Kidney (tissue), 14 donors: ENCODE results near the gene RNU6-8. TPM values are rescaled to one million over a fixed set of nuclear protein-coding genes. Genes with fewer than 3 reads are reported as not detected.

ENCODE experiments used
- DNase-seq, 5 donors: peaks; one replicate each; pipeline ENCODE4 v3.0.0-alpha.2; 2013 to 2020
- FAIRE-seq: peaks from 2 replicates; lab custom pipeline; 2012; peaks lifted over from hg19 to GRCh38; lab: Jason Lieb, UNC
- H3K27ac ChIP-seq, 2 donors: one replicate each; pipeline ENCODE4 v1.7.0; 2013; ENCODE audit warnings: low read depth in 2 of 2, low read length in 2 of 2, inconsistent platforms in 1 of 2
- H3K27me3 ChIP-seq: one replicate; pipeline ENCODE4 v1.7.1; 2013; ENCODE audit warnings: low read length, inconsistent platforms; ENCODE audit not compliant: control insufficient read depth, insufficient read depth
- H3K36me3 ChIP-seq, 3 donors: one replicate each; pipeline versions ENCODE4 v1.7.0 to v1.7.1; 2013; ENCODE audit warnings: low read length in 3 of 3, control low read depth in 1 of 3, inconsistent platforms in 1 of 3; ENCODE audit not compliant: insufficient read depth in 3 of 3, control insufficient read depth in 2 of 3
- H3K4me1 ChIP-seq, 3 donors: one replicate each; pipeline versions ENCODE4 v1.7.0 to v1.7.1; 2013; ENCODE audit warnings: low read length in 3 of 3, inconsistent platforms in 1 of 3, low read depth in 1 of 3; ENCODE audit not compliant: control insufficient read depth in 2 of 3, insufficient read depth in 2 of 3
- H3K4me3 ChIP-seq, 3 donors: one replicate each; pipeline versions ENCODE4 v1.7.0 to v1.8.1; 2013; ENCODE audit warnings: low read length in 3 of 3, control low read depth in 1 of 3, inconsistent platforms in 1 of 3
- H3K9ac ChIP-seq, 3 donors: one replicate each; pipeline versions ENCODE4 v1.7.0 to v1.7.1; 2013; ENCODE audit warnings: low read length in 3 of 3, control low read depth in 1 of 3, inconsistent platforms in 1 of 3
- H3K9me3 ChIP-seq, 3 donors: one replicate each; pipeline versions ENCODE4 v1.7.0 to v1.7.1; 2013; ENCODE audit warnings: low read length in 3 of 3, control low read depth in 1 of 3, inconsistent platforms in 1 of 3; ENCODE audit not compliant: control insufficient read depth in 2 of 3, insufficient read depth in 1 of 3
- CTCF ChIP-seq: IDR thresholded peaks from 3 replicates; pipeline ENCODE4 v1.5.1; 2012; ENCODE audit warnings: mild to moderate bottlenecking, moderate library complexity, borderline replicate concordance; ENCODE audit not compliant: insufficient read depth; ENCODE audit errors: extremely low read depth
- intact Hi-C: fragments of 100-400 bp; cut with DNase I; formaldehyde crosslinking; loops from one replicate; pipeline ENCODE4 v1.11.1; 2022
- polyA plus RNA-seq: library from polyadenylated mRNA; stranded (reverse); fragments of 350-450 nt; fragmentation: Illumina TruSeq; extraction: RNeasy Lipid Tissue Mini Kit (QIAGEN cat#74804); gene quantifications from one replicate; pipeline ENCODE4 v1.2.3, GENCODE V29; 2014; ENCODE audit warnings: low read depth, low replicate concordance; ENCODE audit not compliant: insufficient read depth
- total RNA-seq: library from RNA; stranded (reverse); fragmentation: NEBNext Ultra II Directional; extraction: Animal tissue kit (Norgen Biotek cat#: 25700); gene quantifications from one replicate; pipeline ENCODE4 v1.2.1, GENCODE V29; 2021
- donor health status: control.
- donor health status: control.
- donor health status: control.
- donor health status: control.
- donor health status: control.
- donor health status: DM: yes; HTN: yes; CAD: no.
- donor health status: Normal renal cell carcinoma (clear cell type).

RNU6-8 gene
- total and polyA plus RNA-seq, 2 donors from 2014 or later: not detected

GRCh38 chr14:32201816-32202490 is 1.1 kb downstream of the RNU6-8 start, which contains the start of gene RNU6-7:
Gene RNU6-7, plus strand, starts transcription at chr14:32202045.
- no peak for TF ChIP-seq CTCF
- Histone ChIP-seq H3K9me3 (no peaks in the 10 kb centered on the region), H3K27me3 (no peaks in the 10 kb centered on the region), H3K36me3 (no peaks in the 10 kb centered on the region), H3K4me1 (peaks cover 0 to 4% (median 0%) of the 10 kb centered on the region in 3 donors), H3K9ac (peak within 1 kb of the TSS; percentile 34 to 88 (median 78)), H3K27ac (peak within 1 kb of the TSS; percentile 76 to 92), H3K4me3 (peak within 1 kb of the TSS; percentile 75 to 92 (median 86))
- peak; percentile 74 to 84 (median 79) for DNase-seq
- intact Hi-C loops: no loop called here
- FAIRE-seq: no peak

DNA sequence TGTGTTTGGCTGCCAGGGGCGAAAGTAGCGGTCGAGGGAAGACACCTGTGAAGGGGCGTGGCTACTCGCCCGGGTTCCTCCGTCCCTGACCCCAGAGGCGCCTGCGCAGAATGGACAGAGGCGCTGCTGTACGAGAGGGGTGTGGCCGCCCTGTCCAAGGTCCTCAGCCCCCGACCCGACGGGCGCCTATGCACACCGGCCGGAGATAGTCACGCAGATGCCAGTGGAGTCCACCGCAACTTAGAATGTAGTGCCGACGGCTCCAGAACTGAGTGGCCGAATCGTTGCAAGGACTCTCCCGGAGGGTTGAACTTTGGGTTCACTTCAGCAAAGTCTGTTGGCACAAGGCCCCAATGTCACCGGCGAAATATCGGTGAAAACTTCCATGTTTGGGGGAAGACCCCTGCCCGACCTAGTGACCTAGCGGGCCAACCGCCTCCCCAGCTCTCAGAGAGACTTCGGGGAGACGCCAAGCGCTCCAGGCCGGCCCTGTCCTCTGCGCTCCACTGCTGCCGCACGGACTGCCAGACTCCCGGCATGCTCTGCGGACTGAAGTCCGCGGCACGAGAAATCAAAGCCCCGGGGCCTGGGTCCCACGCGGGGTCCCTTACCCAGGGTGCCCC is 1.8 kb downstream of the RNU6-8 start:
- Histone ChIP-seq H3K9ac (peak overlapping the region; percentile 0 to 88 (median 78)), H3K9me3 (no peaks in the 10 kb centered on the region), H3K4me3 (peak overlapping the region; percentile 75 to 92 (median 86)), H3K27me3 (no peaks in the 10 kb centered on the region), H3K36me3 (no peaks in the 10 kb centered on the region), H3K4me1 (peaks cover 0 to 4% (median 0%) of the 10 kb centered on the region in 3 donors), H3K27ac (peak overlapping the region; percentile 38 to 92)
- TF ChIP-seq CTCF: no peak
- DNase-seq (peak; percentile 92 to 96 (median 94)), FAIRE-seq (no peak)
- intact Hi-C loops: no loop called here

DNA sequence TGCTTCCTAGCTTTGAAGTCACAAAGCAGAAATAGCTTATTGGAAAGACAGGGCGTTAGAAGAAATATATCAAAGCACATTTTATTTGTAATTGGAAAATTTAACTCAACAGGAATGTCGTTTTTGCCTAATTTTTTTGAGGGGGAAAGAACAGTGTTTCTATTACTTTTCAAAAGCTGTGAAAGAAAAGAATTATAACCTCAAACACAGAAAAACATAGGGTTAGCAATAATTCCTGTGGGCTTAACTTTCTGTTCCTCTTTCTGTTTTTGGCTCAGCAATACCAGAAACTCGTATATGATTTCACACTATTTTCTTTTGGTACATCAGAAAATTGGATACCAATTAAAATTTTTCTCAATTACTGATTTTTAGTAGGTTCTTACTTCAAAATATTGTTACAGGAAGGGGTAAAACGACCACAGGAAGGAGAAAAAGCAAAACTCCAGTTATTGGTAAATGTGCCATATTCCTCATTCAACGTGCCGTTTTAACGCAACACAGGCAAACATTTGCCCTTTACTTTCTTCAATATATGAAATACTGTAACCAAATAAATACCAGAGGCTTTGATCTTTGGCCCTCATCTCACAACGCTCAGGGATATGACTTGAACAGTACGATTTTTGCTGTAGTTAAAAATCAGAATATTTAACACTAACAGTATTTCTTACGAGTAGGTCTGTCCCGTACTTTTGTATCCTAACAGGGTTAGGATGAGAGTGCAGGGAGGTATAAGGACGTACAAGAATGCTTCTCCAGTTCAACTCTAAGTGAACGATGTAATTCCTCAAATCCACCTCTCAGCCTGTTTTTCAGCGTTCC is 2.5 kb downstream of the RNU6-8 start:
- peak overlapping the region in 2 of 3 donors; percentile 78 to 88 for H3K9ac ChIP-seq
- H3K27ac ChIP-seq: peak overlapping the region in 1 of 2 donors; percentile 38
- peak overlapping the region; percentile 75 to 92 (median 86) for H3K4me3 ChIP-seq
- no peaks in the 10 kb centered on the region for H3K36me3 ChIP-seq
- intact Hi-C loops: no loop called here
- peak in 1 of 5 donors; percentile 6 for DNase-seq
- TF ChIP-seq CTCF: no peak
- no peaks in the 10 kb centered on the region for H3K27me3 ChIP-seq
- H3K4me1 ChIP-seq: peaks cover 0 to 4% (median 0%) of the 10 kb centered on the region in 3 donors
- FAIRE-seq: no peak
- no peaks in the 10 kb centered on the region for H3K9me3 ChIP-seq
